Activated CD4-positive, alpha-beta T cell treated with anti-CD3 and anti-CD28 coated beads, Interleukin-2, amount 50 U/mL, for 1 hour (primary cell): ENCODE measurements around the gene C7orf57.
A peak's percentile ranks its signal among the peaks of the same experiment; 100 is the strongest.
"Not testable (repeated sequence)": the region's sequence is repeated elsewhere in the genome, so short reads cannot be mapped to it uniquely, and the experiment has no call there.

Experiments used
- DNase-seq: peaks from one replicate; pipeline ENCODE4 v3.0.0-alpha.2; 2020

C7orf57 gene

GRCh38 chr7:48038815-48039506 lies 3.6 kb downstream of the C7orf57 start:
- no peak for DNase-seq

GRCh38 chr7:48040944-48041652 lies 5.8 kb downstream of the C7orf57 start:
- no peak for DNase-seq

- no peak for DNase-seq
These were observed 6.3 kb downstream of the C7orf57 start for GRCh38 chr7:48041653-48041970.

- no peak for DNase-seq
These were observed 6.9 kb downstream of the C7orf57 start for GRCh38 chr7:48042216-48042615.

- DNase-seq, result no peak
These were observed 7.3 kb downstream of the C7orf57 start for GRCh38 chr7:48042636-48043035.

GRCh38 chr7:48045195-48045765 lies 9.9 kb downstream of the C7orf57 start:
- no peak for DNase-seq

GRCh38 chr7:48046458-48046857 lies 11.1 kb downstream of the C7orf57 start:
- DNase-seq, result no peak

- DNase-seq, result no peak
These were observed 12.8 kb downstream of the C7orf57 start for GRCh38 chr7:48048113-48048512.

- no peak for DNase-seq
These were observed 14.5 kb downstream of the C7orf57 start for GRCh38 chr7:48049850-48050249.

GRCh38 chr7:48052748-48053147 lies 17.4 kb downstream of the C7orf57 start:
- DNase-seq, result no peak

- DNase-seq, result no peak
These were observed 18.4 kb downstream of the C7orf57 start for GRCh38 chr7:48053736-48054135.

GRCh38 chr7:48058990-48059389 lies 23.6 kb downstream of the C7orf57 start:
- DNase-seq, result no peak

- DNase-seq, result no peak
These were observed 24.4 kb downstream of the C7orf57 start for GRCh38 chr7:48059706-48060105.

GRCh38 chr7:48063985-48064384 lies 28.6 kb downstream of the C7orf57 start:
- DNase-seq, result no peak

GRCh38 chr7:48067475-48067874 lies 32.1 kb downstream of the C7orf57 start:
- no peak for DNase-seq

GRCh38 chr7:48074204-48074654 lies 38.9 kb downstream of the C7orf57 start:
- DNase-seq, result no peak

GRCh38 chr7:48077423-48077822 lies 42.1 kb downstream of the C7orf57 start:
- DNase-seq, result no peak

GRCh38 chr7:48078470-48078869 lies 43.1 kb downstream of the C7orf57 start:
- no peak for DNase-seq

GRCh38 chr7:48082378-48082777 lies 47.0 kb downstream of the C7orf57 start:
- DNase-seq, result not testable (repeated sequence)

- DNase-seq, result no peak
These were observed 47.9 kb downstream of the C7orf57 start for GRCh38 chr7:48083114-48083830.

GRCh38 chr7:48084727-48085432 lies 49.5 kb downstream of the C7orf57 start:
- DNase-seq, result peak; percentile 42

GRCh38 chr7:48085433-48085791 lies 50.1 kb downstream of the C7orf57 start:
- DNase-seq, result no peak

GRCh38 chr7:48085942-48086341 lies 50.6 kb downstream of the C7orf57 start:
- DNase-seq, result no peak
